HG03064 (cell line): Measurements from ENCODE around the gene RBBP8.

ENCODE experiments used
- ATAC-seq: cut with Tn5 transposase; IDR thresholded peaks from one replicate; pipeline ENCODE4 v1.9.1; 2021; ENCODE audit warnings: low read depth; ENCODE audit not compliant: unreplicated experiment

Gene RBBP8

DNA sequence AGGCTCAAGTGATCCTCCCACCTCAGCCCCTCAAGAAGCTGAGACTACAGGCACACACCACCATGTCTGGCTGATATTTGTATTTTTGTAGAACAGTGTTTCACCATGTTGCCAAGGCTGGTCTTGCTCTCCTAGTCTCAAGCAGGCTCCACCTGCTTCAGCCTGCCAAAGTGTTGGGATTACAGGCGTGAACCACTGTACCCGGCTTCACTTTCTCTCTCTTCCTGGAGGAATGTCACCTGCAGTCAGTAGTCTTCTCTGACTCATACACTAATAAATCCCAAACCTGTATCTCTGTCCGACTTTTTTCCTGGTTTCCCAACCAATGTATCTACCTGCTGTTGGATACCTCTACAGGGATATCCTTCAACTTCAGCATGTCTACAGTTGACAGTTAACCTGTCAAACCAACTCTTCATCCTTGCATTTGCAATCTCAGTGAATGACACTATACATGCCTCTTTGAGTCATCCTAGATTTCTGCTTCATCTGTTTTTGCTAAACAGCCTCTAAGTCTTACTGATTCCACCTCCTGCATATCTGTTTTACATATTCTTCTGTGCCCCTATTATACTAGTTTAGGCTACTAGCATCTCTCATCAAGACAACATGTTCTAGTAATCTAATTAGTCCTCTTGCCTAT, 54.5 kb downstream of the RBBP8 start:
- no peak for ATAC-seq

DNA sequence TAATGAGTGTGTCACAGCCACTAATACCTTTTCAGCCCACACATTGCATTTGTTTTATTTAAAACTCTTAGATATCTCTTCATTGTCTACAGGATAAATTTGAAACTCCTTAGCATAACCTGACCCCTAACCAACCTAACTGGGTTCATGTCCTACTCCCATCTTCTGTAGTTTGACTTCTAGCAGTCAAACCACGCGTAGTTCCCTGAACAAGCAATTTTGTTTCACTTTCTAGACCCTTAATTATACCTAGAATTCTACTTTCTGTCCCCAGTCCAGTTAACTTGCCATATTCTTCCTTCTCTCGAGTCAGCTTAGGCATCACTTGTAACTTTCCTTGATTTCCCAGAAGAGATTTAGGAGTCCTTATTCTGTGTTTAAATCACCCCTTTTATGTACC, 55.1 kb downstream of the RBBP8 start:
- ATAC-seq, result no peak

DNA sequence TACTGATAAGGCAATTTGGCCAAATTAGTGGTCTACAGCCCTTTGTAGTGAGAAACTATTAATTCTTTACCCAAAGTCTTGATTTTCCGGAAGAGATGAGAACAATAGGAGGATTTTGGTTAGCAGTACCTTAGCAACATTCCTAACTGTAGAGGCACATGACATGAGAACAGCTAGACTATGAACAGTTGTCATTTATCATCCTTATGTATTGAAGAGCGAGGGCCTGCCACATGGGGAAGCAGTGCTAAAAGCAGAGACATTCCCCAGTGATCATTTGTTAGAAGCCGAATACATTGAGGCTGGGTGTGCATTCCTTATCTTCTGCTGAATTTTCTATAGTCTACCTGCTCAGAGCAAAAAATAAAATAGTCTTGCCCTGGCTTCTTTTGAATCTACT, 65.2 kb downstream of the RBBP8 start:
- ATAC-seq, result no peak

DNA sequence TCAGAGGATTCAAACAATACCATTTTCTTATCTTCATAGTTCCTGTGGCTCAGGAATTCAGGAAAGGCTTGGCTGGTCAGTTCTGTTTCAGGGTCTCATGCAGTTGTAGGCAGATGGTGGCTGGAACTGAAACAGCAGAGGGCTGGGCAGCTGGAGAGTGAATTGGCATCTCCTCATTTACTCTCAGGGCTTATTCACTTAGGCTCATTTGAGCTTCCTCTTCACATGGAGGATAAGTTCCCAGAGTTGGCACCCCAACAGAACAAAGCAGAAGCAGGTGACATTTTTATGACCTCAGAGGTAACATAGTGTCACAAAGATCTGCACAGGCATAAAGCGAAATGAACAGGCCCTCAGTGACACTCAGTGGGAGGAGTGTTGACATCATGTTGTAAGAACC, 66.1 kb downstream of the RBBP8 start:
- ATAC-seq, result no peak

DNA sequence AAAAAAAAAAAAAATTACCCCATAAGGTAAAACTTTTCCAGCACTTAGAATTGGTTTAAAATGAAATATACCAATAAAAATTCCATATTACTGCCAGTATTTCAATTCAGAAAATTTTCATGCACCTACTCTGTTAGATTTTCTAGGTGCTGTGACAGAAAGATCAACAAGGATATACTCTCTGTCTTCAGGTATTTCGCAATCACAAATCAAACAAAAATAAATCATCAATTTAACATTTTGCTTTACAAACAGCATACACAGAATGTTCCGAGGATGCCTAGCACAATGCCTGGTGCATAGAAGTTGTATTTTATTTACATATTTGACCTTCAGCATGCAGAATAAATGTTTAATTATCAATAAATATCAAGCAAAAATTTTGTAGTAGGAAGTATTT, 66.5 kb downstream of the RBBP8 start:
- ATAC-seq, result no peak

DNA sequence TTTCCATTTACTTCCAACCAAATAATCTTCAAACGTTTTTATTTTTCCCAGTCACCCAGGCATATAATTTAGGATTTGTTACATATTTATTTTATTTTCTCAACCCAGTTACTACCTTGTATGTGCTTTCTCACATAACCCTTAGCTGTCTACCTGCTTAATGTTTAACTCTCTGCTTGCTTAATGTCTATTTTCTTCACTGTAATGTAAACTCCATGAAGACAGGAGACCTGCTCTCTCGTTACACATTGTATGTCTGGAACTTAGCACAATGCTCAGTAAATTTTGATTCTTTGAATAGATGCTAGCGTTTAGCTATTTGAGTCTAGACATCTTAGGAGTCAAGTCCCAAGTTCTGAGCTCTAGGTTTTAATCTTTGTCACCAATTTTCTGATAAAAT, 70.2 kb downstream of the RBBP8 start:
- ATAC-seq, result no peak

DNA sequence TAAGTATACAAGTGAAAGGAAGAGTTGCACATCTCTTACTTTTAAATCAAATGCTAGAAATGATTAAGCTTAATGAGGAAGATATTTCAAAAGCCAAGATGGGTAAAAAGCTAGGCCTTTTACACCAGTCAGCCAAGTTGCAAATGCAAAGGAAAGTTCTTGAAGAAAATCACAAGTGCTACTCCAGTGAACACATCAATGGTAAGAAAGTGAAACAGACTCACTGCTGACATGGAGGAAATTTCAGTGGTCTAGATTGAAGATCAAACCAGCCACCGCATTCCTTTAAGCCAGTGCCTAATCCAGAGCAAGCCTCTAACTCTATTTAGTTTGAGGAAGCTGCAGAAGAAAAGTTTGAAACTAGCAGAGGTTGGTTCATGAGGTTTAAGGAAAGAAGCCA, 79.1 kb downstream of the RBBP8 start:
- ATAC-seq, result no peak

DNA sequence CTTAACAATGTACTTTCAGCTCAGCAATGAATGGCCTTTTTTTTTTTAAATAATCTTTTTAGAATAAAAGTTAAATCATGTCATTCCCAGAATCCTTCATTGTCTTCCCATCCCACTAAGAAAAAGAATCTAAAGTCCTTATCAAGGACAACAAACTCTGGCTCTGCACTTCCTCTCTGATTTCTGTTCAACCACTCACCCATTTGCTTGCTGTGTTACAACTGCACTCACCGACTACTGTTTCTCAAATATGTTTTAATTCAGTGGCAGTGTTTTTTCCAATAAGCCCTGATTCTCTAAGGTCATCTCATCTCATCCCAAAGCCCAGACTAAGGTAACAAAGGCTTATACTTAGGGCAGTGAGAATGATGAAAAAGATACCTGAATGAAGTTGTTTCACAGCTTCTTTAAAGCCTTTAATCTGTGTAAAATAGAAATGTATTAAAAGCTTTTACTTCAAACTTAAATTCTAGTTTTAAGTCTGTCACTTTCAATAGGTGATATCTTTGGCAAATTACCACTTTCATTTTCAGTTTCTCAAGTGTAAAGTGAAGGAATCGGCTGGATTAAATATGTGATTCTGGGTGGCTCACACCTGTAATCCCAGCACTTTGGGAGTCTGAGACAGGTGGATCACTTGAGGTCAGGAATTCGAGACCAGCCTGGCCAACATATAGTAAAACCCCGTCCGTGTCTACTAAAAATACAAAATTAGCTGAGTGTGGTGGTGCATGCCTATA, 87.6 kb downstream of the RBBP8 start:
- ATAC-seq, result no peak

DNA sequence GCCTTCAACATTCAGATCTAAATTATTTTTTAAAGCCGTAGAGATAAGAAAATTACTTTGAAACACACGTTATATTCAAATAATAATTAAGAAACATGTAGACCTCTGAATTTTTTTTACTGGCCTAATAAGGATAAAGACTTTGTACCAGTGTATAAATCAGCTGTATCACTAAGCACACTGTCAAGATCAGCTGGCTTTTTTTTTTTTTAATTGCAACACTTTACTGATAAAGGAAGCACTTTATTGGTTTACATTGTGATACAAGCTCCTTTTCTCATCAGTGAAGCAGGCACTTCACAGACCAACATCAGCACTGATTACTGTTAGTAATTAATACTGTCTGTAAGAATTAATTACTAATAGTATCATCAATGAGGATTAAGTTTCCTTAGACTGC, 88.5 kb downstream of the RBBP8 start:
- no peak for ATAC-seq

DNA sequence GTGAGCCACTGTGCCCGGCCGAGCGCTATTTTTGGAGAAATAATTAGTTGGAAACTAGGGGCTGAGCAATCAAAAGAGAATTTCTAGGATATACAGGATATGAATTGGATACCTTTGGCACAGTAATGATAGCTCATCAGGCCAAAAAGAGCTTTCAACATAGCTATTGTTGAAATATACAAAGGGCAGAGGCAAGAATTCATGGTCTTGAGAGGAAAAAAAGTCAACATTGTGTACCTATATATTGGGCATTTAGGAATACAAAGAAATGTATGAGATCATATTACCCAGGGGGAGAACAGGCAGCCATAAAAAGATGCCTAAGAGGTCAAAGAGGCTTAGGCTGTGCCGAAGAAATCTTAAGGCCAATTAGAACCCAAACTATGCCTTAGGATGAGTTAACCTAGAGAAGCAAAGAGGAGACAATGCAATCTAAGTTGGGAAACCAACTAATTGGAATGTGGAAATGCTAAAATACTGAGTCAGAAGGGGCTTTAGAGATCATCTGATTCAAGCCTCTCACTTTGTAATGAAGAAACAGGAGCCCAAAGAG, 99.0 kb downstream of the RBBP8 start:
- ATAC-seq, result no peak

DNA sequence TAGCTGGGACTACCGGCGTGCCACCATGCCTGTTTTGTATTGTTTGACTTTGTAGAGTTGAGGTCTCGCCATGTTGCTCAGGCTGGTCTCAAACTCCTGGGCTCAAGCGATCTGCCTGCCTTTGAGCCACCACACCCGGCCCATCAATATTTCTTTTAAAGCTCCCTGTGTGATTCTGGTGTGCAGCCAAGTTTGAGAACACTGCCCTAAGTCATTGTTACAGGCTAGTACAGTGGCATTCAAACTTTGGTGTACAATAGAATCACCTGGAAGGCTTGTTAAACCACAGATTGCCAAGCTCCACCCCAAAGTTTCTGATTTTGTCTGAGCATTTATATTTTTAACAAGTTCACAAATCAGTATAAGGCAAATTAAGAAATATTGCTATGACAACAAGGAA, 99.9 kb downstream of the RBBP8 start:
- ATAC-seq, result no peak

DNA sequence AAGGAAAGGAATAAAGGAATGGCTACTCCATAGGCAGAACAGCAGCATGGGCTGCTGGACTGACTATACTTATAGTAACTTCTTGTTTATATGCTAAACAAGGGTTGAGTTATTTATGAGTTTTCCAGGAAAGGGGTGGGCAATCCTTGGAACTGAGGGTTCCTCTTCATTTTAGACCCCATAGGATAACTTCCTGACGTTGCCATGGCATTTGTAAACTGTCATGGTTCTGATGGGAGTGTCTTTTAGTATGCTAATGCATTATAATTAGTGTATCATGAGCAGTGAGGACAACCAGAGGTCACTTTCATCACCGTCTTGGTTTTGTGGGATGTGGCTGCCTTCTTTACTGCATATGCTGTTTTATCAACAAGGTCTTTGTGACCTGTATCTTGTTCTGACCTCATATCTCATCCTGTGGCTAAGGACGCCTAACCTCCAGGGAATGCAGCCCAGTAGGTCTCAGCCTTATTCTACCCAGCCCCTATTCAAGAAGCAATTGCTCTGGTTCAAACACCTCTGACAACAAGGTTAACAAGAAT, 103.6 kb downstream of the RBBP8 start:
- no peak for ATAC-seq

DNA sequence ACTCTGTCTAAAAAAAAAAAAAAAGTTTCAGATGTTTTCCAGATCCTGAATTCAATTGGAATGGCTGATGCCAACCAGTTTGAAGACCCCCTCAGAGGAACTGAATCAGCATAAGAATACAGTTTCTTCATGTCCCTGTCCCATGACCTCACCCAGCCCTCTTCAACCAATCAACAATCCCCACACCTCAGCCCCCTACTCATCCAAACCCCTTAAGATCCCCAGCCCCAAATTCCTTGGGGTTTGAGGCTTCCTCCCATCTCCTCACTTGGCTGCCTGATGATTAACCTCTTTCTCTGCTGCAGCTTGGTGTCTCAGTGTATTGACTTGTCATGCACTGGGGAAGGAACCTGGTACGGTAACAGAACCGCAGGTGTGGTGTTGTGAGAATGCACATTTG, 104.5 kb downstream of the RBBP8 start:
- ATAC-seq, result no peak

DNA sequence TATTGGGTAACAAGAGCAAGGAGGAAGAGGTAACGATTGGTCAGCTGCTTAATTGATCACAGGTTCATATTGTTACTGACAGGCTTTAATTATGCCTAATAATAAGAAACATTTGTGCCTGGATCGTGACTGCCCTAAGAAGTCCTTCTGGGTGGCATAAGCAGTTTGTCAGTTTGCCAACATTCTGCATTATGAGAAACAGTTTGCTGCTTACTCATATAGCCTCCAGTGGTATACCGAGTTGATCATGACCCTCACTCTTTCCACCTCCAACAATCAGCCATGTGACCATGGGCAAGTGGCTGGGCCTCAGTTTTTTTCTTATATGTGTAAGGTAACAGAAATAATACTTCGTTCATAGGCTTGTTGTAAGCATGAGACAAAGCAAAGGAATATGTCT, 105.6 kb downstream of the RBBP8 start:
- no peak for ATAC-seq

DNA sequence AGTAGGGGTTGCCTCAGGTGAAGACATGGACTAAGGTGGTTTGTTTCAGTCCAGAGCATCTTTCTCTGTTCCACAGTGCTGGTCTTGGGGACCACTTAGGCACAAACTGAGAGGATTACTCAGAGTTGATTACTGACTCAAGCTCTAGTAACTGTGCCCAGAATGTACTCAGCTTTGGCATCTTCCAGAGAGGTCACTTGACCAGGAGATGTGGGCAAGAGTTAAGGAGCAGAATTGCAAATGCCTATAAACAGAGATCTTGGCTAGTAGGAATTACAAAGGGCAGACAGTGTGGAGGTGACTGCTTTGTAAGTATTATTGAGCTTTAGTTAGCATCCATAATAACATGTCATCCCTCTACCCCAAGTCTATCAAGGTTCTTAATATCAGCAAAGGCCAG, 109.0 kb downstream of the RBBP8 start:
- no peak for ATAC-seq

DNA sequence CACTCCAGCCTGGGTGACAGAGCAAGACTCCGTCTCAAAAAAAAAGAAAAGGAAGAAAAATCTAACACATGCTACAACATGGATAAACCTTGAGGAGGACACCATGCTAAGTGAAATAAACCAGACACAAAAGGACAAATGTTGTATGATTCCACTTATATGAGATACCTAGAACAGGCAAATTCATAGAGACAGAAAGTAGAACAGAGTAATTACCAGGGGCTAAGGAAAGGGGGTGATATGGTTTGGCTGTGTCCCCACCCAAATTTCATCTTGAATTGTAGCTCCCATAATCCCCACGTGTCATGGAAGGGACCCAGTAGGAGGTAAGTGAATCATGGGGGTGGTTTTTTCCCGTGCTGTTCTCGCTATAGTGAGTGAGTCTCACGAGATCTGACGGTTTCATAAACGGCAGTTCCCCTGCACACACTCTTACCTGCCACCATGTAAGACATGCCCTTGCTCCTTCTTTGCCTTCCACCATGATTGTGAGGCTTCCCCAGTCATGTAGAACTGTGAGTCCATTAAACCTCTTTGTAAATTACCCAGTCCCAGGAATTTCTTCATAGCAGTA, 110.8 kb downstream of the RBBP8 start:
- ATAC-seq, result no peak

DNA sequence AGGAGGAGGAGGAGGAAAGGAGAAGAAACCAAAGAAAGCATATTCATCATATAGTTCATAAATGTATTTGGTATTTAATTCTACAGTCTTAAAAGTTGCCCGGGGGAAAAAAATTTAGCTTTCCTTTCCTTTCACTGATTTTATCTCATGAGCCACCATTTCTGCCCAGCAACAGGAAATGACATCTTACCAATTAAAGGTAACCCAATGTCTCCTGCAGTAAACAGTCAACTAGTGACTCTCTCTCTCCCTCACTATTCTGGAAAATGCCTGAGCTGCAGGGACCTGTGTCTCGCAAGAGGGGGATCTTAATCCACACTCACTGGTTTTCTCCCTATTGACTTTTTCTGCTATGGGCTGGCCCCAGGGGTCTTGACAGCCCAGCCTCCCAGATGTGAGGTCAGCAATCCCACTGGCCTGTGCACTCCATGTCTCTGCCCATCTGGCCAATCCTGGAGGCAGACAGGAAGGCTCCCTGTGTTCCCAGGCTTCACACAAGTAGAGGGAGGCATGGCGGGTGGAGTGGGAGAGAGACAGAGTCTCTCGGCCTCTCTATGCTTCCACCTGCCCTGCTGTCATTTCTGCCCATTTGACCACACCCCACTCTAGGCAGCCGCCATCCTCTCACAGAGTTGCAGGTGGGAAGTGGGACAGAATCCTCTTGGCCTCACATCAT, 116.7 kb downstream of the RBBP8 start:
- no peak for ATAC-seq

DNA sequence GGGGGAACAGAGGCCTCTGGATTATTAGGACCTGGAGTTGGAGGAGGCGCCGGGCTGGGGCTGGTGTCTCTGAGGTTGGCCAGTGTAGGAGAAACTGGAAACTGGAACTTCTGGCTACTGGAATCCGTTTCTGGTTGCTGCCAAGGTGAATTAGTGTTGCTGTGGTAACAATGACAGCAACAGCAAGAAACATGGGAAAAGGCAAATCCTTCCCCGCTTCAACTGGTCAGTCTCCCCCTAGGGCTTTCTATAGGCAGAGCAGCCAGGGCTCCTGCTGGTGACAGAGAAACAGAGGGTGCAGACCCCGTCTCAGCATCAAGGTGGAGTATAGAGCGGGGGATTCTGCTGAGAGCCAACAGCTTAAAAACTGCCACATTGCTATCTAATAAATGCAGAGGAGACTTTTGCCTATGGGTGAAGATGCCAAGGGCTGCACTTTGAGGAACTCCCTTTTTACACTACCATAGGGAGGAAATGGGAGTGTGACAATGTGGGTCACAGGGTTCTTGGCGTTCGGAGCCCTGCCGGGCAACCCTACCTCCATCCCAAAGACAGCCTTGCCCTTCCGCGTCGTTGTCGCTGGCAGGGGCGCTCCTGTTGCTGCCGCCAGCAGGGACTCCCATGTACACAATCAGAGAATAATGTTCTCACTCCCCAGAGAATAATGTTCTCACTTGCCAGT, 120.8 kb downstream of the RBBP8 start:
- ATAC-seq, result no peak

DNA sequence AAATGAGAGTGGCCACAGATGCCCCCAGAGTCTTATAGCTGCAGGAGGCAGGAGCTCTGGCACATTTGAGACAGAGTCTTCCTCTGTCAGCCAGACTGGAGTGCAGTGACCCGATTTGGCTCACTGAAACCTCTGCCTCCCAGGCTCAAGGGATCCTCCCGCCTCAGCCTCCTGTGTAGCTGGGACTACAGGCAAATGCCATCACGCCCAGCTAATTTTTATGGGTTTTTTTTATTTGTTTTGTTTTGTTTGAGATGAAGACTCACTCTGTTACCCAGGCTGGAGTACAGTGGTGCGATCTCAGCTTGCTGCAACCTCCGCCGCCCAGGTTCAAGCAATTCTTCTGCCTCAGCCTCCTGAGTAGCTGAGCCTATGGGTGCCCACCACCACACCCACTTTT, 121.4 kb downstream of the RBBP8 start:
- no peak for ATAC-seq

DNA sequence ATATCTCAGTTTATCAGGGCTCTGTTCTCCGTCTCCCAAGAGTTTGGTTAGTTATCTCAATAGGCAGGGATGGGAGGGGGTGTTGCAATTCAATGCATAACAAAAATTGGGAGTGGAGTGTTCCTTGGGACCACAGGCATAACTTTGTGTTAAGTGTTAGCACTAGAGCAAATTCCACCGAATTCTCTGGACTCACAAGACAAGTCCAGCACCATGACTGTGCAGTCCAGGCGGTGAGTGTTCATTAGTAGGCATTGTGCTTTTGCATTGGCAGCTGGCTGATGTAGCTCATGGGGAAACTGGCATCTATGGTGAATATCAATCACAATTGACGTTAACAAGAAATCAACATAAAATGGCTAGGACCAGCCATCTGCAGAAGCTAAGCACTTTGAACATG, 123.2 kb downstream of the RBBP8 start:
- ATAC-seq, result no peak

DNA sequence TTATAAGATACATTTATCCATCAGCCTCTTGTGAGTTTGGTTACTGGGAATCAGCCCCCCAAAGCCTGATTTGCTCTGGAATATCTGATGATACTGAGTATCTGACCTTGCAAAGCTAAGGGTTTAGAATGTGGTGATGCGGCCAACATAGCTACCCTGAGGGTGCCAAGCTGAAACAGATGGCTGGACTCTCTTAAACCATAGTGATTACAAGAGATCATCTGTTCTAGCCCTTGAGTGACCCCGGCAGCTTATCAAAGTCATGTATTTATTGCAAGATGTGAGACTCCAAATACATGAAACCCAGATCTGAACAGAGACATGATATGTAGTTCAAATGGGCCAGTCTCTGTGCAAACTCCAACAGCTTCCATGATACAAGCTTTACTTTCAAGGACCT, 124.0 kb downstream of the RBBP8 start:
- ATAC-seq, result no peak
